WTC11 (cell line): ENCODE results near the gene RBFOX1. TPM values are rescaled to one million over a fixed set of nuclear protein-coding genes. Genes with fewer than 3 reads are reported as not detected.

Experiments
- ATAC-seq: fragments of 200-7000 bp; cut with Tn5 transposase; 2 replicates; pipeline ENCODE4 v1.10.0; 2021; ENCODE audit warnings: mild to moderate bottlenecking, moderate library complexity
- CTCF ChIA-PET: fragments of 300-600 bp; sonication (Branson Sonifier 250); formaldehyde crosslinking; loops from one replicate; lab custom pipeline; 2021; ENCODE audit warnings: antibody characterized with exemption; lab: Charles Lee
- POLR2A ChIA-PET: fragments of 350-600 bp; sonication (Branson Sonifier 250); formaldehyde crosslinking; loops from one replicate; lab custom pipeline; 2021; ENCODE audit warnings: antibody characterized with exemption; lab: Charles Lee
- DNase-seq: peaks from one replicate; pipeline ENCODE4 v3.0.0; 2021; ENCODE audit warnings: low spot score
- H3K27ac Mint-ChIP-seq: 2 replicates; pipeline ENCODE4 v1.8.0; 2021; ENCODE audit warnings: mixed read lengths
- H3K27me3 Mint-ChIP-seq: 2 replicates; pipeline ENCODE4 v1.8.0; 2021; ENCODE audit warnings: low read depth, mild to moderate bottlenecking, moderate library complexity, mixed read lengths
- H3K36me3 Mint-ChIP-seq: 2 replicates; pipeline ENCODE4 v1.8.0; 2021; ENCODE audit warnings: mixed read lengths
- H3K4me1 Mint-ChIP-seq: 2 replicates; pipeline ENCODE4 v1.8.0; 2022; ENCODE audit warnings: mixed read lengths
- H3K4me3 Mint-ChIP-seq: 2 replicates; pipeline ENCODE4 v1.8.0; 2021; ENCODE audit warnings: mild to moderate bottlenecking, moderate library complexity, mixed read lengths
- H3K9me3 Mint-ChIP-seq: 2 replicates; pipeline ENCODE4 v1.8.0; 2021; ENCODE audit warnings: mixed read lengths
- CBFB ChIP-seq: sonication (generic); formaldehyde crosslinking; IDR thresholded peaks from 2 replicates; pipeline ENCODE4 v1.8.1; 2022; ENCODE audit warnings: mild to moderate bottlenecking, low read depth, missing genetic modification reagents
- IRF2 ChIP-seq: sonication (generic); formaldehyde crosslinking; IDR thresholded peaks from 2 replicates; pipeline ENCODE4 v1.8.0; 2022; ENCODE audit warnings: low read depth, missing genetic modification reagents, borderline replicate concordance
- JUN ChIP-seq: sonication (generic); formaldehyde crosslinking; IDR thresholded peaks from 2 replicates; pipeline ENCODE4 v1.8.0; 2023; ENCODE audit warnings: mild to moderate bottlenecking, missing genetic modification reagents
- MXD4 ChIP-seq: fragments of 250-450 bp; sonication (Bioruptor Pico); IDR thresholded peaks from 2 replicates; pipeline ENCODE4 v1.8.0; 2021; ENCODE audit warnings: mild to moderate bottlenecking, moderate library complexity, borderline replicate concordance
- MYBL2 ChIP-seq: sonication (generic); formaldehyde crosslinking; IDR thresholded peaks from 2 replicates; pipeline ENCODE4 v1.8.1; 2023; ENCODE audit warnings: mild to moderate bottlenecking, moderate library complexity, missing genetic modification reagents
- NFYB ChIP-seq: sonication (generic); formaldehyde crosslinking; conservative IDR thresholded peaks from 2 replicates; pipeline ENCODE4 v1.8.0; 2022; ENCODE audit warnings: low read depth, missing genetic modification reagents
- TCF7 ChIP-seq: sonication (generic); formaldehyde crosslinking; IDR thresholded peaks from 2 replicates; pipeline ENCODE4 v1.8.0; 2022; ENCODE audit warnings: mild to moderate bottlenecking, low read depth, missing genetic modification reagents, moderate library complexity
- ZNF423 ChIP-seq: fragments of 250-450 bp; sonication (Bioruptor Pico); IDR thresholded peaks from 2 replicates; pipeline ENCODE4 v2.1.2; 2022; ENCODE audit warnings: mild to moderate bottlenecking, moderate library complexity
- total RNA-seq: library from RNA; stranded (reverse); gene quantifications from 3 replicates; pipeline ENCODE4 v1.2.3, GENCODE V29; 2021
- TF ChIP-seq, protein P1 (sequence below): sonication (generic); formaldehyde crosslinking; IDR thresholded peaks from 2 replicates; pipeline ENCODE4 v1.8.0; 2023; ENCODE audit warnings: missing genetic modification reagents
- TF ChIP-seq, protein P2 (sequence below): sonication (generic); formaldehyde crosslinking; conservative IDR thresholded peaks from 2 replicates; pipeline ENCODE4 v1.8.1; 2022; ENCODE audit warnings: mild to moderate bottlenecking, missing genetic modification reagents
- TF ChIP-seq, protein P3 (sequence below): fragments of 250-450 bp; sonication (Bioruptor Pico); conservative IDR thresholded peaks from 2 replicates; pipeline ENCODE4 v1.9.0; 2021; ENCODE audit warnings: mild to moderate bottlenecking
- TF ChIP-seq, protein P4 (sequence below): sonication (generic); formaldehyde crosslinking; IDR thresholded peaks from 2 replicates; pipeline ENCODE4 v1.8.1; 2023; ENCODE audit warnings: mild to moderate bottlenecking, missing genetic modification reagents, borderline replicate concordance
- TF ChIP-seq, protein P5 (sequence below): sonication (generic); formaldehyde crosslinking; IDR thresholded peaks from 2 replicates; pipeline ENCODE4 v1.8.1; 2022; ENCODE audit warnings: low read depth, mild to moderate bottlenecking, moderate library complexity, missing genetic modification reagents, borderline replicate concordance
- TF ChIP-seq, protein P6 (sequence below): sonication (generic); formaldehyde crosslinking; IDR thresholded peaks from 2 replicates; pipeline ENCODE4 v1.8.0; 2022; ENCODE audit warnings: mild to moderate bottlenecking, missing genetic modification reagents
- TF ChIP-seq, protein P7 (sequence below): sonication (generic); formaldehyde crosslinking; IDR thresholded peaks from 2 replicates; pipeline ENCODE4 v1.8.0; 2023; ENCODE audit warnings: missing genetic modification reagents, mild to moderate bottlenecking, borderline replicate concordance
- TF ChIP-seq, protein P8 (sequence below): sonication (generic); formaldehyde crosslinking; IDR thresholded peaks from 2 replicates; pipeline ENCODE4 v1.8.1; 2022; ENCODE audit warnings: mild to moderate bottlenecking, missing genetic modification reagents, moderate library complexity, borderline replicate concordance

The RBFOX1 gene
- total RNA-seq, 1 experiment from 2014 or later = 1.1 TPM

DNA sequence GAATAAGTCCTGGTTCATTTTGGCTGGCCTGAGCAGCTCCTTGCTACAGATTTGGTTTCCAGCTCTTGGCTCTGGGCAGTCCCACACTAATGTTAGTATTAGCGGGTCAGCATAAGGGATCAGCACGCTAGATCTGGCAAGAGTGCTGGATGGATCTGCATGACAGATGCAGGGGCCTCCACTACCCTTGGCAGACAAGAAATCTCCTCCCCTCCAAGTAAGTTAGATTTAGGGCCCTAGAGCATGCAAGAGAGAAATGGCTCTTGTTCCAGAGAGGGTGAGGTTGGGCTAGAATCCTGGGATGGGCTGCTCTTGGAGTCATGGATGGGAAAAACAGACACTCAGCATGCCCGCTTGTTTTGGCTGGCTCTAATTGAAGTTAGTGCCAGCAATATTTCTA is 414.3 kb downstream of the RBFOX1 start:
- Mint-ChIP-seq H3K4me1 (peaks cover 17% of the 10 kb centered on the region), H3K27me3 (peaks cover 4% of the 10 kb centered on the region; the same call in 1 of the 2 replicates), H3K9me3 (peaks cover 19% of the 10 kb centered on the region; the same call in 1 of the 2 replicates), H3K4me3 (no peak overlapping the region), H3K27ac (no peak overlapping the region), H3K36me3 (no peaks in the 10 kb centered on the region)
- ATAC-seq = no peak
- ChIA-PET POLR2A (no interaction called here), CTCF (no interaction called here)
- DNase-seq = no peak
- TF ChIP-seq JUN (CRISPR knock-in tag) (no peak), TCF7 (CRISPR knock-in tag) (no peak), ZNF423 (no peak), MXD4 (CRISPR knock-in tag) (no peak), MYBL2 (CRISPR knock-in tag) (no peak)
- TF ChIP-seq, protein P1, sequence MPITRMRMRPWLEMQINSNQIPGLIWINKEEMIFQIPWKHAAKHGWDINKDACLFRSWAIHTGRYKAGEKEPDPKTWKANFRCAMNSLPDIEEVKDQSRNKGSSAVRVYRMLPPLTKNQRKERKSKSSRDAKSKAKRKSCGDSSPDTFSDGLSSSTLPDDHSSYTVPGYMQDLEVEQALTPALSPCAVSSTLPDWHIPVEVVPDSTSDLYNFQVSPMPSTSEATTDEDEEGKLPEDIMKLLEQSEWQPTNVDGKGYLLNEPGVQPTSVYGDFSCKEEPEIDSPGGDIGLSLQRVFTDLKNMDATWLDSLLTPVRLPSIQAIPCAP (CRISPR knock-in tag) = no peak
- TF ChIP-seq, protein P2, sequence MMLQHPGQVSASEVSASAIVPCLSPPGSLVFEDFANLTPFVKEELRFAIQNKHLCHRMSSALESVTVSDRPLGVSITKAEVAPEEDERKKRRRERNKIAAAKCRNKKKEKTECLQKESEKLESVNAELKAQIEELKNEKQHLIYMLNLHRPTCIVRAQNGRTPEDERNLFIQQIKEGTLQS = no peak
- TF ChIP-seq, protein P3, sequence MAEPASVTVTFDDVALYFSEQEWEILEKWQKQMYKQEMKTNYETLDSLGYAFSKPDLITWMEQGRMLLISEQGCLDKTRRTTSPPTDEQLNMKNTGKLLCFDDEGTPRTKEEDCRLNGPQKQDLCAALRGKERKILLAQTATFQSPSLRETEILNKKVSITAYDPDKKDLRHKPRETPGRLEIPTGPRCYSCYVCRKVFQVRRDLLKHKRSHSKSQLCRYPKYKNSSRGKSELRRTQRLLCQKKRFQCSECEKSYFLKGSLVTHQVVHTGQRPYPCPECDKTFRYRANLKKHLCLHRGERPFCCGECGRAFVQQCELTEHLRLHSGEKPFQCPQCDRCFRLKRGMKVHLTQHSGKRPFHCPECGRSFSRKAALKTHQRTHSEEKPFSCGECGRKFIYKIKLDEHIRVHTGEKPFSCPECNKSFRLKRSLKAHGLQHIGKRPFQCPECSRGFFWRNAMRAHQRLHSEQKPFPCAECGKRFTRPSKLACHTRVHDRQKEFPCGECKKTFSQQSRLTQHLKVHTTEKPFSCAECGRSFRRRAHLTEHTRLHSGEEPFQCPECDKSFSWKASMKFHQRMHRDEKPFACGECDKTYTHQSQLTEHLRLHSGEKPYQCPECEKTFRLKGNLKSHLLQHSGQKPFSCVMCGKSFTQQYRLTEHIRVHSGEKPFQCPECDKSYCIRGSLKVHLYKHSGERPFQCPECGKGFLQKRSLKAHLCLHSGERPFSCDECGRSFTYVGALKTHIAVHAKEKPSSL = no peak

DNA sequence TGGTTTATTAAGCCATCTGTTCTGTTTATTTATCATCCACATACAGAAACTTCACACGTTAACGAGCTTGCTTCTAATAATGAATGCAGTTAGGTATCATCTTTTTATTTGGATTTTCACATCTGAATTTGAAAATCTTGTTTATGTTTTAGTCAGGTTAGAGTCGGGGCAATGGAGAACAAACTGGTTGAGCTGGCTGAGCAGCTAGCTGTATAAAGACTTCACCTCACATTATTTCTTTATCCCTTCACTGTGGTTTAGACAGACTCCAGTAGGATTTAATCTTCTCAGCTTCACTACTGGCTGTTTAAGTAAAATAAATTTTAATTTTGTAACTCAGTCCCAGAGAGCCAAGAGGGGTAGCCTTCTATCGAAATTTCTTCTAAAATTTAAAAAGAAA is 415.9 kb downstream of the RBFOX1 start:
- POLR2A ChIA-PET = no interaction called here
- ATAC-seq = no peak
- CTCF ChIA-PET = no interaction called here
- peaks cover 34% of the 10 kb centered on the region for H3K9me3 Mint-ChIP-seq
- no peak overlapping the region for H3K27ac Mint-ChIP-seq
- H3K4me3 Mint-ChIP-seq = no peak overlapping the region
- peaks cover 17% of the 10 kb centered on the region for H3K4me1 Mint-ChIP-seq
- no peak for DNase-seq
- peaks cover 4% of the 10 kb centered on the region; the same call in 1 of the 2 replicates for H3K27me3 Mint-ChIP-seq
- H3K36me3 Mint-ChIP-seq = no peaks in the 10 kb centered on the region
- TF ChIP-seq, protein P4, sequence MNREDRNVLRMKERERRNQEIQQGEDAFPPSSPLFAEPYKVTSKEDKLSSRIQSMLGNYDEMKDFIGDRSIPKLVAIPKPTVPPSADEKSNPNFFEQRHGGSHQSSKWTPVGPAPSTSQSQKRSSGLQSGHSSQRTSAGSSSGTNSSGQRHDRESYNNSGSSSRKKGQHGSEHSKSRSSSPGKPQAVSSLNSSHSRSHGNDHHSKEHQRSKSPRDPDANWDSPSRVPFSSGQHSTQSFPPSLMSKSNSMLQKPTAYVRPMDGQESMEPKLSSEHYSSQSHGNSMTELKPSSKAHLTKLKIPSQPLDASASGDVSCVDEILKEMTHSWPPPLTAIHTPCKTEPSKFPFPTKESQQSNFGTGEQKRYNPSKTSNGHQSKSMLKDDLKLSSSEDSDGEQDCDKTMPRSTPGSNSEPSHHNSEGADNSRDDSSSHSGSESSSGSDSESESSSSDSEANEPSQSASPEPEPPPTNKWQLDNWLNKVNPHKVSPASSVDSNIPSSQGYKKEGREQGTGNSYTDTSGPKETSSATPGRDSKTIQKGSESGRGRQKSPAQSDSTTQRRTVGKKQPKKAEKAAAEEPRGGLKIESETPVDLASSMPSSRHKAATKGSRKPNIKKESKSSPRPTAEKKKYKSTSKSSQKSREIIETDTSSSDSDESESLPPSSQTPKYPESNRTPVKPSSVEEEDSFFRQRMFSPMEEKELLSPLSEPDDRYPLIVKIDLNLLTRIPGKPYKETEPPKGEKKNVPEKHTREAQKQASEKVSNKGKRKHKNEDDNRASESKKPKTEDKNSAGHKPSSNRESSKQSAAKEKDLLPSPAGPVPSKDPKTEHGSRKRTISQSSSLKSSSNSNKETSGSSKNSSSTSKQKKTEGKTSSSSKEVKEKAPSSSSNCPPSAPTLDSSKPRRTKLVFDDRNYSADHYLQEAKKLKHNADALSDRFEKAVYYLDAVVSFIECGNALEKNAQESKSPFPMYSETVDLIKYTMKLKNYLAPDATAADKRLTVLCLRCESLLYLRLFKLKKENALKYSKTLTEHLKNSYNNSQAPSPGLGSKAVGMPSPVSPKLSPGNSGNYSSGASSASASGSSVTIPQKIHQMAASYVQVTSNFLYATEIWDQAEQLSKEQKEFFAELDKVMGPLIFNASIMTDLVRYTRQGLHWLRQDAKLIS (CRISPR knock-in tag) = no peak
- TF ChIP-seq, protein P5, sequence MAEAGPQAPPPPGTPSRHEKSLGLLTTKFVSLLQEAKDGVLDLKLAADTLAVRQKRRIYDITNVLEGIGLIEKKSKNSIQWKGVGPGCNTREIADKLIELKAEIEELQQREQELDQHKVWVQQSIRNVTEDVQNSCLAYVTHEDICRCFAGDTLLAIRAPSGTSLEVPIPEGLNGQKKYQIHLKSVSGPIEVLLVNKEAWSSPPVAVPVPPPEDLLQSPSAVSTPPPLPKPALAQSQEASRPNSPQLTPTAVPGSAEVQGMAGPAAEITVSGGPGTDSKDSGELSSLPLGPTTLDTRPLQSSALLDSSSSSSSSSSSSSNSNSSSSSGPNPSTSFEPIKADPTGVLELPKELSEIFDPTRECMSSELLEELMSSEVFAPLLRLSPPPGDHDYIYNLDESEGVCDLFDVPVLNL (CRISPR knock-in tag) = no peak
- TF ChIP-seq CBFB (CRISPR knock-in tag) (no peak), NFYB (CRISPR knock-in tag) (no peak), IRF2 (CRISPR knock-in tag) (no peak)
- TF ChIP-seq, protein P6, sequence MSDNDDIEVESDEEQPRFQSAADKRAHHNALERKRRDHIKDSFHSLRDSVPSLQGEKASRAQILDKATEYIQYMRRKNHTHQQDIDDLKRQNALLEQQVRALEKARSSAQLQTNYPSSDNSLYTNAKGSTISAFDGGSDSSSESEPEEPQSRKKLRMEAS (CRISPR knock-in tag) = no peak
- TF ChIP-seq, protein P7, sequence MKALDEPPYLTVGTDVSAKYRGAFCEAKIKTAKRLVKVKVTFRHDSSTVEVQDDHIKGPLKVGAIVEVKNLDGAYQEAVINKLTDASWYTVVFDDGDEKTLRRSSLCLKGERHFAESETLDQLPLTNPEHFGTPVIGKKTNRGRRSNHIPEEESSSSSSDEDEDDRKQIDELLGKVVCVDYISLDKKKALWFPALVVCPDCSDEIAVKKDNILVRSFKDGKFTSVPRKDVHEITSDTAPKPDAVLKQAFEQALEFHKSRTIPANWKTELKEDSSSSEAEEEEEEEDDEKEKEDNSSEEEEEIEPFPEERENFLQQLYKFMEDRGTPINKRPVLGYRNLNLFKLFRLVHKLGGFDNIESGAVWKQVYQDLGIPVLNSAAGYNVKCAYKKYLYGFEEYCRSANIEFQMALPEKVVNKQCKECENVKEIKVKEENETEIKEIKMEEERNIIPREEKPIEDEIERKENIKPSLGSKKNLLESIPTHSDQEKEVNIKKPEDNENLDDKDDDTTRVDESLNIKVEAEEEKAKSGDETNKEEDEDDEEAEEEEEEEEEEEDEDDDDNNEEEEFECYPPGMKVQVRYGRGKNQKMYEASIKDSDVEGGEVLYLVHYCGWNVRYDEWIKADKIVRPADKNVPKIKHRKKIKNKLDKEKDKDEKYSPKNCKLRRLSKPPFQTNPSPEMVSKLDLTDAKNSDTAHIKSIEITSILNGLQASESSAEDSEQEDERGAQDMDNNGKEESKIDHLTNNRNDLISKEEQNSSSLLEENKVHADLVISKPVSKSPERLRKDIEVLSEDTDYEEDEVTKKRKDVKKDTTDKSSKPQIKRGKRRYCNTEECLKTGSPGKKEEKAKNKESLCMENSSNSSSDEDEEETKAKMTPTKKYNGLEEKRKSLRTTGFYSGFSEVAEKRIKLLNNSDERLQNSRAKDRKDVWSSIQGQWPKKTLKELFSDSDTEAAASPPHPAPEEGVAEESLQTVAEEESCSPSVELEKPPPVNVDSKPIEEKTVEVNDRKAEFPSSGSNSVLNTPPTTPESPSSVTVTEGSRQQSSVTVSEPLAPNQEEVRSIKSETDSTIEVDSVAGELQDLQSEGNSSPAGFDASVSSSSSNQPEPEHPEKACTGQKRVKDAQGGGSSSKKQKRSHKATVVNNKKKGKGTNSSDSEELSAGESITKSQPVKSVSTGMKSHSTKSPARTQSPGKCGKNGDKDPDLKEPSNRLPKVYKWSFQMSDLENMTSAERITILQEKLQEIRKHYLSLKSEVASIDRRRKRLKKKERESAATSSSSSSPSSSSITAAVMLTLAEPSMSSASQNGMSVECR (CRISPR knock-in tag) = no peak
- TF ChIP-seq, protein P8, sequence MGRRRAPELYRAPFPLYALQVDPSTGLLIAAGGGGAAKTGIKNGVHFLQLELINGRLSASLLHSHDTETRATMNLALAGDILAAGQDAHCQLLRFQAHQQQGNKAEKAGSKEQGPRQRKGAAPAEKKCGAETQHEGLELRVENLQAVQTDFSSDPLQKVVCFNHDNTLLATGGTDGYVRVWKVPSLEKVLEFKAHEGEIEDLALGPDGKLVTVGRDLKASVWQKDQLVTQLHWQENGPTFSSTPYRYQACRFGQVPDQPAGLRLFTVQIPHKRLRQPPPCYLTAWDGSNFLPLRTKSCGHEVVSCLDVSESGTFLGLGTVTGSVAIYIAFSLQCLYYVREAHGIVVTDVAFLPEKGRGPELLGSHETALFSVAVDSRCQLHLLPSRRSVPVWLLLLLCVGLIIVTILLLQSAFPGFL (CRISPR knock-in tag) = no peak
